HG03135 (cell line): ENCODE measurements around the gene TMSB15A.
"Not testable (repeated sequence)": the region's sequence is repeated elsewhere in the genome, so short reads cannot be mapped to it uniquely, and the experiment has no call there.

Experiments
- ATAC-seq: cut with Tn5 transposase; IDR thresholded peaks from one replicate; pipeline ENCODE4 v1.9.1; 2021; ENCODE audit warnings: mild to moderate bottlenecking, moderate library complexity; ENCODE audit not compliant: unreplicated experiment

TMSB15A gene

GRCh38 chrX:102515975-102516941, at the start of gene TMSB15A:
TSS of gene TMSB15A (minus strand) at chrX:102516739.
- no peak for ATAC-seq

GRCh38 chrX:102560423-102561068, 44.0 kb upstream of the TMSB15A start:
- ATAC-seq: no peak

- ATAC-seq: no peak
Observed at GRCh38 chrX:102558607-102559006, 42.1 kb upstream of the TMSB15A start.

- ATAC-seq: no peak
Observed at GRCh38 chrX:102548231-102548630, 31.7 kb upstream of the TMSB15A start.

- ATAC-seq: no peak
Observed at GRCh38 chrX:102546828-102547493, 30.4 kb upstream of the TMSB15A start.

GRCh38 chrX:102546175-102546574, 29.6 kb upstream of the TMSB15A start:
- ATAC-seq: not testable (repeated sequence)

GRCh38 chrX:102535958-102536357, 19.4 kb upstream of the TMSB15A start:
- ATAC-seq: no peak

GRCh38 chrX:102517326-102517725, 787 bp upstream of the TMSB15A start:
- ATAC-seq: no peak

GRCh38 chrX:102514536-102514935, 2.0 kb downstream of the TMSB15A start:
- ATAC-seq: no peak

GRCh38 chrX:102498732-102499131, 17.8 kb downstream of the TMSB15A start:
- ATAC-seq: no peak

GRCh38 chrX:102491766-102492165, 24.8 kb downstream of the TMSB15A start:
- ATAC-seq: no peak

- ATAC-seq: not testable (repeated sequence)
Observed at GRCh38 chrX:102478765-102479164, 37.8 kb downstream of the TMSB15A start.

GRCh38 chrX:102471762-102472220, 44.7 kb downstream of the TMSB15A start, which contains the start of gene TCP11X2:
TSS of gene TCP11X2 (minus strand) at chrX:102471812.
- not testable (repeated sequence) for ATAC-seq

- not testable (repeated sequence) for ATAC-seq
Observed at GRCh38 chrX:102470215-102470614, 46.3 kb downstream of the TMSB15A start.
